SK-N-DZ (cell line): ENCODE data around the gene KMT2E.

Experiments used
- DNase-seq: peaks from one replicate; pipeline ENCODE4 v3.0.0-alpha.2; 2015; ENCODE audit warnings: low spot score

Gene KMT2E

GRCh38 chr7:105009667-105010503 lies 4.1 kb upstream of the KMT2E start:
- no peak for DNase-seq

GRCh38 chr7:105010504-105011130 lies 3.4 kb upstream of the KMT2E start:
- DNase-seq, result no peak

GRCh38 chr7:105011141-105011830 lies 2.7 kb upstream of the KMT2E start:
- no peak for DNase-seq

GRCh38 chr7:105011831-105012502 lies 2.0 kb upstream of the KMT2E start:
- no peak for DNase-seq

- DNase-seq, result peak; percentile 98
Observed at GRCh38 chr7:105012503-105013220, 1.3 kb upstream of the KMT2E start.

- DNase-seq, result peak; percentile 89
Observed at GRCh38 chr7:105013221-105013815, 687 bp upstream of the KMT2E start.

- DNase-seq, result peak; percentile 66
Observed at GRCh38 chr7:105014693-105015389, 836 bp downstream of the KMT2E start.

GRCh38 chr7:105015390-105015965 lies 1.5 kb downstream of the KMT2E start:
- DNase-seq, result peak; percentile 64

GRCh38 chr7:105016068-105016708 lies 2.2 kb downstream of the KMT2E start:
- DNase-seq, result no peak

- DNase-seq, result no peak
Observed at GRCh38 chr7:105016709-105017656, 3.0 kb downstream of the KMT2E start.

GRCh38 chr7:105017657-105018365 lies 3.8 kb downstream of the KMT2E start:
- DNase-seq, result no peak

GRCh38 chr7:105019269-105019668 lies 5.3 kb downstream of the KMT2E start:
- no peak for DNase-seq

- no peak for DNase-seq
Observed at GRCh38 chr7:105020926-105021325, 6.9 kb downstream of the KMT2E start.

- no peak for DNase-seq
Observed at GRCh38 chr7:105021352-105021751, 7.3 kb downstream of the KMT2E start.

- no peak for DNase-seq
Observed at GRCh38 chr7:105021967-105022366, 8.0 kb downstream of the KMT2E start.

GRCh38 chr7:105022458-105022857 lies 8.5 kb downstream of the KMT2E start:
- DNase-seq, result no peak

- DNase-seq, result no peak
Observed at GRCh38 chr7:105024734-105025133, 10.7 kb downstream of the KMT2E start.

- no peak for DNase-seq
Observed at GRCh38 chr7:105026750-105027149, 12.7 kb downstream of the KMT2E start.
